Tibial nerve (tissue), 3 donors: Measurements from ENCODE around the gene ARHGAP35.

ENCODE experiments used
- POLR2A ChIP-seq, 2 donors: fragments of 450-650 bp; IDR thresholded peaks; one replicate each; pipeline ENCODE4 v1.6.1; 2017; ENCODE audit warnings: antibody characterized with exemption in 2 of 2, mild to moderate bottlenecking in 2 of 2, moderate library complexity in 2 of 2
- TF ChIP-seq, protein P1 (sequence below), 5 experiments: fragments of 200-600 bp in 3 of 5; fragments of 450-650 bp in 2 of 5; sonication (generic) in 3 of 5; IDR thresholded peaks; one replicate each; pipeline ENCODE4 v1.5.1; 2016 to 2019; ENCODE audit warnings: antibody characterized with exemption in 5 of 5, mild to moderate bottlenecking in 3 of 5, moderate library complexity in 2 of 5

GRCh38 chr19:46886546-46887239 is 25.9 kb downstream of the ARHGAP35 start:
- TF ChIP-seq, protein P1, sequence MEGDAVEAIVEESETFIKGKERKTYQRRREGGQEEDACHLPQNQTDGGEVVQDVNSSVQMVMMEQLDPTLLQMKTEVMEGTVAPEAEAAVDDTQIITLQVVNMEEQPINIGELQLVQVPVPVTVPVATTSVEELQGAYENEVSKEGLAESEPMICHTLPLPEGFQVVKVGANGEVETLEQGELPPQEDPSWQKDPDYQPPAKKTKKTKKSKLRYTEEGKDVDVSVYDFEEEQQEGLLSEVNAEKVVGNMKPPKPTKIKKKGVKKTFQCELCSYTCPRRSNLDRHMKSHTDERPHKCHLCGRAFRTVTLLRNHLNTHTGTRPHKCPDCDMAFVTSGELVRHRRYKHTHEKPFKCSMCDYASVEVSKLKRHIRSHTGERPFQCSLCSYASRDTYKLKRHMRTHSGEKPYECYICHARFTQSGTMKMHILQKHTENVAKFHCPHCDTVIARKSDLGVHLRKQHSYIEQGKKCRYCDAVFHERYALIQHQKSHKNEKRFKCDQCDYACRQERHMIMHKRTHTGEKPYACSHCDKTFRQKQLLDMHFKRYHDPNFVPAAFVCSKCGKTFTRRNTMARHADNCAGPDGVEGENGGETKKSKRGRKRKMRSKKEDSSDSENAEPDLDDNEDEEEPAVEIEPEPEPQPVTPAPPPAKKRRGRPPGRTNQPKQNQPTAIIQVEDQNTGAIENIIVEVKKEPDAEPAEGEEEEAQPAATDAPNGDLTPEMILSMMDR (IDR thresholded peaks at IDR 0.05), result no peak
- TF ChIP-seq POLR2A (IDR thresholded peaks at IDR 0.05), result no peak
